ENCODE results near the gene ZMYND8.

ZMYND8 gene

GRCh38 chr20:47175493-47175892, 181.0 kb downstream of the ZMYND8 start:
- in situ Hi-C loops (cut with MboI; ENCODE audit: low pct_unique_long_range_greater_than_20kb, low sequenced_read_pairs), result no loop called here
- DNase-seq, result no peak

DNA sequence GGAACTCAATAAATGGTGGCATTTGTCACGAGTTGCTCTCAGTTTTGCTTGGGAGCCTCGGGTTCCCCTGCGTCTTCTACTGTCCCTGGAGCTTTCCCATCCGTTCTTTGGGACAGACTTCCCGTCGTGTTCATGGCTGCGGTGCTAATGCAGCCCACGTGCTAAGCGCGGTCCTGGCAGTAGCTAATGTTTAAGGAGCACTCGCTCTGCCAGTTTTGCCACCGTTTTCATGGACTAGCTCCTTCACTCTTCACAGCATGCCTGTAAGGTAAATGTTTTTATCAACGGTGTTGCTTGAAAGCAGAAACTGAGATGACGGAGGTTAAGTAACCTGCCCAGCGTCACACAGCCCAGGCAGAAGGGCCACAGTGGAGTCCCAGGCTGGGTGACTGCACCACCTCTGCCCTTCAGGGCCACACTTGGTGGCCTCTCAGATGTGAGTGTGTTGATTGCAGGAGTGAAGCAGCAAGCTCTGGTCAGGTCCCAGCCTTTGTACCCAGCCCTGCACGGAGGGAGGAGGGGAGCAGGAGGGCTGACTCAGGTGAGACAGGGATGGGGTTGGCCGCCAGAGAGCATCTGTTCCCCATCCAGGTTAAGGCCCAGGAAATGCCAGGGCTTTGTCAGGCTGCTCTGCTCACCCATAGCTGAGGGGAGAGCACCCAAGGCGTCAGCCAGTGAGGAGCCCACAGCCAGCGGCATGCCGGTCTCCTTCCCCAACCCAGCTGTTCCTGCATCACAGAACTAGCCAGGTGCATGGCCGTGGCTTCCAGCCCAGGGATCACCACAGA, 181.8 kb downstream of the ZMYND8 start:
- in situ Hi-C loops (cut with MboI; ENCODE audit: low pct_unique_long_range_greater_than_20kb, low sequenced_read_pairs), result loop anchor here (25.0 kb wide), 1 partner anchor 412 kb away; no protein-coding TSS in a partner anchor
- DNase-seq, result no peak

DNA sequence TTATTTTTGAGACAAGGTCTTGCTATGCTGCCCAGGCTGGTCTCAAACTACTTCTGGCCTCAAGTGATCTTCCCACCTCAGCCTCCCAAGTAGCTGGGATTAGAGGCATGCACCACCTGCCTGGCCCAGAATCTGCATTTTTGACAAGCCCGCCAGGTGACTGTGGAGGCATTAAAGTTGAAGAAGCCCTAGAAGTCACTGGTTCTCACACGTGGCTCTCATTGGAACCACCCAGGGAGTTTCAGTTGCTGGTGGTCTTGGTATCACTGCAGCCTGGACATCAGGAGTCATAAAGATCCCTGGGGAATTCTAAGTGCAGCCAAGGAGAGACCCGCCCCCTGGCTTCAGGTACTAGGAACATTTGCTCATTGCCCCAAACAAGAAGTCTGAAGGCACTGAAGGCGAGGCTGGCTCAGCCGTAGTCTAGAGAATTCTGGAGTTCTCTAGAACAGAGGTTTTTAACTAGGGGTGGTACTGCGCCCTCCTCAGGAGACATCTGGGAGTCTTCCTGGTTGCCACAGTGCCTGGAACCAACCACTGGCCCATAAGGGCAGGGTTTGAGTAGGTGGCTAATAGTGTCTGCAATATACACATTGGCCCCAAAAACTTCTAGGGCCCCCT, 182.8 kb downstream of the ZMYND8 start:
- DNase-seq, result no peak
- in situ Hi-C loops (cut with MboI; ENCODE audit: low pct_unique_long_range_greater_than_20kb, low sequenced_read_pairs), result loop anchor here (25.0 kb wide), 1 partner anchor 411 kb away; no protein-coding TSS in a partner anchor

DNA sequence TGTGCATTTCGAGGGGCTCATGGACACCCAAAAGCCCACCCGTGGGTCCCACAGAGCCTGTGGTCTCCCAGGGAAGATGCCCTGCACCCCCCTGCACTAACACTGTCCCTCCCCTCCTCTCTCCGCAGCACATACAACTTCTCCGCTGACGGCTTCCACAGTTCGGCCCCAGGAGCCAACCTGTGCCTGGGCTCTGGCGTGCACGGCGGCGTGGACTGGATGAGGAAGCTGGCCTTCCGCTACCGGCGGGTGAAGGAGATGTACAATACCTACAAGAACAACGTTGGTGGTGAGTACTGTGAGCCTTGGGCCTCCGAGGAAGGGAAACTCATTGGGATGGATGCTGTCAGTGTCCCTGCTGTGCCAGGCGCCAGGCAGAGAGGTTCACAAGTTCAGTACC, 183.9 kb downstream of the ZMYND8 start:
- in situ Hi-C loops (cut with MboI; ENCODE audit: low pct_unique_long_range_greater_than_20kb, low sequenced_read_pairs), result loop anchor here (25.0 kb wide), 1 partner anchor 410 kb away; no protein-coding TSS in a partner anchor
- no peak for DNase-seq

GRCh38 chr20:47167846-47168245, 188.7 kb downstream of the ZMYND8 start:
- in situ Hi-C loops (cut with MboI; ENCODE audit: low pct_unique_long_range_greater_than_20kb, low sequenced_read_pairs), result loop anchor here (25.0 kb wide), 1 partner anchor 406 kb away; no protein-coding TSS in a partner anchor
- DNase-seq, result no peak

DNA sequence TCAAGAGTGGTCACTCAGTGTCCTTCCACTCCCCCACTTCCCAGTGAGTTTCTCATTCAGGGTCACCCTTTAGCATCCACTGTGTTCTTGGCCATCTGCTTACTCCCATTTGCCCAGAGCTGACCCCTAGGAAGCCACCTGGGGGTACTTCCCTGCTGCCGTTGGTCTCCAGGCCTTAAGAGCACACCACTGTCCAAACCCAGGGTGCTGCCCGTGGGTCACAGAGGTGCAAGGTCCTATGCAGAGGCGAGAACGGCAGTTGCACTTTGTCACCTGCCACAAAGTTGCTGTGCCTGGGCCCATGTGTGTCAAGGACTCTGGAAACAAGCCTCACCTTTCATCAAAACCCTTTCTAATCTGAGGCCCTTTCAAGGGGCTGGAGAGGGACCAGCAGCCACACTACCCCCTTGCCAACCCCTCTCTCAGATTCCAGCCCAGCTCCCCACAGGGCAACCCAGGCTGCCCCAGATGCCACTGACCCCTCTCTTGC, 191.1 kb downstream of the ZMYND8 start:
- in situ Hi-C loops (cut with MboI; ENCODE audit: low pct_unique_long_range_greater_than_20kb, low sequenced_read_pairs), result loop anchor here (25.0 kb wide), 1 partner anchor 403 kb away; no protein-coding TSS in a partner anchor

GRCh38 chr20:47164140-47164539, 192.4 kb downstream of the ZMYND8 start:
- in situ Hi-C loops (cut with MboI; ENCODE audit: low pct_unique_long_range_greater_than_20kb, low sequenced_read_pairs), result loop anchor here (25.0 kb wide), 1 partner anchor 402 kb away; no protein-coding TSS in a partner anchor
- DNase-seq, result no peak

More for the DNA sequence above, 191.1 kb downstream of the ZMYND8 start:
- DNase-seq, result no peak

DNA sequence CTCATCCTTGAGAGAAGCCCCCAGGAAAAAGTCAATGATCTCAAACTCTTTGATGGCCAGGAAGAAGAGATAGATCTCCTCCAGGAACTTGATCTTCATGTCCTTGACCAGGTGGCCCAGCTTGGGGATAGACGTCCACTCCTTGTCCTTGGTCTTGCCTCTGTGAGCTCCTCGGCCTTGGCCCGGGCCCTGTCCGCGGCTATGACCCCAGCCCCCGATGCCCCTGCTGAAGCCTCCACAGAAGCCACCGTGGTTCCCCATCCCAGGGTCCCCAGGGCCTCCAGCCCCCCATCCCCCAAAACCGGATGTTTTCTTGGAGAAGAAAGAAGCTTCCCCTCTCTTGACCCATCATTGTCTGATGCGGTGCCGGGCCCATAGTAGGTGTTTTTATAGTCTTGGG, 195.1 kb downstream of the ZMYND8 start:
- in situ Hi-C loops (cut with MboI; ENCODE audit: low pct_unique_long_range_greater_than_20kb, low sequenced_read_pairs), result loop anchor here (25.0 kb wide), 1 partner anchor 399 kb away; no protein-coding TSS in a partner anchor
- DNase-seq, result no peak

- DNase-seq, result no peak
- in situ Hi-C loops (cut with MboI; ENCODE audit: low pct_unique_long_range_greater_than_20kb, low sequenced_read_pairs), result loop anchor here (25.0 kb wide), 1 partner anchor 399 kb away; no protein-coding TSS in a partner anchor
Observed at GRCh38 chr20:47160992-47161391, 195.5 kb downstream of the ZMYND8 start.

- DNase-seq, result no peak
- in situ Hi-C loops (cut with MboI; ENCODE audit: low pct_unique_long_range_greater_than_20kb, low sequenced_read_pairs), result loop anchor here (25.0 kb wide), 1 partner anchor 398 kb away; no protein-coding TSS in a partner anchor
Observed at GRCh38 chr20:47160240-47160639, 196.3 kb downstream of the ZMYND8 start.
